ENCODE measurements around the gene NET1. TPM values are rescaled to one million over a fixed set of nuclear protein-coding genes. Genes with fewer than 3 reads are reported as not detected.
A peak's percentile ranks its signal among the peaks of the same experiment; 100 is the strongest.

The NET1 gene
- total and polyA plus RNA-seq, 9 donors: 31.0 to 79.2 (median 51.0) TPM

DNA sequence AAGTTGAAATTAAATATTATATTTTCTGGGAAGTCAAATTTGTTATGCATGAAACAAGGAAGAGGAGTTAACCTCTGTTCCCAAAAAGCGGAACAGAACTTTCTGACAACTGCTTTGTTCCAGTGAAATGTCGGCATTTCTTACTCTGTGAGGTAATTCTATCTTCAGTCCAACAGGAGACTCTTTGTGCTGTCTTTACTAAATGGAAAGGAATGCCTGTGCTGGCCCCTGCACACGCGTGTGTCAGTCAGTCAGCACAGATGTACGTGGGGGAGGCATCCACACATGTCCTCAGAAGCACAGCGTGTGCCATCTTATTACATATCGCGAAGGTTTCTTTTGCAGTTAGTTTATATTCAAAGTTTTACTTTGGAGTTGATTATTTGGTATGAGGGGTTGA lies 37.5 kb downstream of the NET1 start:
- WGBS, 3 donors: 3 to 4% (median 3%) methylated on average over 8 of the region's 8 CpGs
- peak overlapping the region in 1 of 2 donors; percentile 38 for H3K27ac ChIP-seq
- H3K4me1 ChIP-seq (ENCODE audit: insufficient read depth): no peaks in the 10 kb centered on the region
- TF ChIP-seq EP300 (IDR thresholded peaks at IDR 0.05): no peak
- TF ChIP-seq, protein P1, sequence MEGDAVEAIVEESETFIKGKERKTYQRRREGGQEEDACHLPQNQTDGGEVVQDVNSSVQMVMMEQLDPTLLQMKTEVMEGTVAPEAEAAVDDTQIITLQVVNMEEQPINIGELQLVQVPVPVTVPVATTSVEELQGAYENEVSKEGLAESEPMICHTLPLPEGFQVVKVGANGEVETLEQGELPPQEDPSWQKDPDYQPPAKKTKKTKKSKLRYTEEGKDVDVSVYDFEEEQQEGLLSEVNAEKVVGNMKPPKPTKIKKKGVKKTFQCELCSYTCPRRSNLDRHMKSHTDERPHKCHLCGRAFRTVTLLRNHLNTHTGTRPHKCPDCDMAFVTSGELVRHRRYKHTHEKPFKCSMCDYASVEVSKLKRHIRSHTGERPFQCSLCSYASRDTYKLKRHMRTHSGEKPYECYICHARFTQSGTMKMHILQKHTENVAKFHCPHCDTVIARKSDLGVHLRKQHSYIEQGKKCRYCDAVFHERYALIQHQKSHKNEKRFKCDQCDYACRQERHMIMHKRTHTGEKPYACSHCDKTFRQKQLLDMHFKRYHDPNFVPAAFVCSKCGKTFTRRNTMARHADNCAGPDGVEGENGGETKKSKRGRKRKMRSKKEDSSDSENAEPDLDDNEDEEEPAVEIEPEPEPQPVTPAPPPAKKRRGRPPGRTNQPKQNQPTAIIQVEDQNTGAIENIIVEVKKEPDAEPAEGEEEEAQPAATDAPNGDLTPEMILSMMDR (IDR thresholded peaks at IDR 0.05): no peak
- TF ChIP-seq POLR2A (IDR thresholded peaks at IDR 0.05): no peak
- H3K4me3 ChIP-seq: peak overlapping the region; percentile 19
- H3K36me3 ChIP-seq: no peaks in the 10 kb centered on the region
- no peaks in the 10 kb centered on the region for H3K9me3 ChIP-seq
- intact Hi-C loops (cut with DNase I): loop anchor here in 3 of 4 donors (5.0 to 10.0 kb wide), 3 partner anchors 95 to 425 kb away; no protein-coding TSS in a partner anchor
- H3K27me3 ChIP-seq: no peaks in the 10 kb centered on the region
- DNase-seq: peak in 2 of 5 donors; percentile 39 to 50

DNA sequence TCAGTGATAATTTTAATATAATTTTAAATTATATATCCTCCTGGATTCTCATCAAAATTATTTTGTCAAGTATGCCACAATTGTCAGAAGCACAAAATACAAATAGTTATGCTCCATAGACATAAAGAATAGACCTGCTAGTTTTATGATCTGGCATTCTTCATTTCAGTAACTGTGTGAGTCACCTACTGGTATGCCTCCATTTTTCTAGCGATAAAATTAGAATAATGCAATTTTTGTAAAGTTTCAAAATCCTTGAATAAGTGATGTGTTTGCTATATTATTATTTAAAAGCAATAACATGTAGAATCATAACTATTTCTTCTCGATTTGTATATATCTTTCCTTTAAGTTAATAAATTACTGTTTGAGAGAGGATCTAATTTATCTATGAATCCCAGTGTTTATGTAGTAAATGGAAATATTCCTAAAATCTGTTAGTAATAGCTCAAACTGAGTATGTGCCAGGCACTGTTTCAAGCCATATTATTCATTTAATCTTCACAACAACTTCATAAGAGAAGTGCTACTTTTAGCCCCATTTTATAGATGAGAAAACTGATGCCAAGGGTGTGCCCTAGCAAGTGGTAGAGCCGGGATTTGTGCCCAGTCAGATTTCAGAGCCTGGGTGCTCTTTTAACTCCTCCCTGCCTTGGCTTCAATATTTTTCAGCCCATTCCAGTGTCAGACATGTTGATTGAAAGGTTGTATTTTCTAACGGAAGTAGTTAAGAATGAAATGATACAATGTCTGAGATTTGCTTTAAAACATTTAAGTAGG lies 38.4 kb downstream of the NET1 start:
- Histone ChIP-seq H3K4me3 (no peak overlapping the region), H3K4me1 (ENCODE audit: insufficient read depth) (no peaks in the 10 kb centered on the region), H3K27ac (no peak overlapping the region), H3K36me3 (no peaks in the 10 kb centered on the region), H3K27me3 (no peaks in the 10 kb centered on the region), H3K9me3 (no peaks in the 10 kb centered on the region)
- 67 to 78% (median 71%) methylated on average over 4 of the region's 4 CpGs for WGBS, 3 donors
- intact Hi-C loops (cut with DNase I): loop anchor here in 1 of 4 donors (10.0 kb wide), 1 partner anchor 94 kb away; no protein-coding TSS in a partner anchor
- no peak for DNase-seq
- TF ChIP-seq, protein P1 (IDR thresholded peaks at IDR 0.05): no peak
- no peak for TF ChIP-seq EP300 (IDR thresholded peaks at IDR 0.05)
- TF ChIP-seq POLR2A (IDR thresholded peaks at IDR 0.05): no peak

DNA sequence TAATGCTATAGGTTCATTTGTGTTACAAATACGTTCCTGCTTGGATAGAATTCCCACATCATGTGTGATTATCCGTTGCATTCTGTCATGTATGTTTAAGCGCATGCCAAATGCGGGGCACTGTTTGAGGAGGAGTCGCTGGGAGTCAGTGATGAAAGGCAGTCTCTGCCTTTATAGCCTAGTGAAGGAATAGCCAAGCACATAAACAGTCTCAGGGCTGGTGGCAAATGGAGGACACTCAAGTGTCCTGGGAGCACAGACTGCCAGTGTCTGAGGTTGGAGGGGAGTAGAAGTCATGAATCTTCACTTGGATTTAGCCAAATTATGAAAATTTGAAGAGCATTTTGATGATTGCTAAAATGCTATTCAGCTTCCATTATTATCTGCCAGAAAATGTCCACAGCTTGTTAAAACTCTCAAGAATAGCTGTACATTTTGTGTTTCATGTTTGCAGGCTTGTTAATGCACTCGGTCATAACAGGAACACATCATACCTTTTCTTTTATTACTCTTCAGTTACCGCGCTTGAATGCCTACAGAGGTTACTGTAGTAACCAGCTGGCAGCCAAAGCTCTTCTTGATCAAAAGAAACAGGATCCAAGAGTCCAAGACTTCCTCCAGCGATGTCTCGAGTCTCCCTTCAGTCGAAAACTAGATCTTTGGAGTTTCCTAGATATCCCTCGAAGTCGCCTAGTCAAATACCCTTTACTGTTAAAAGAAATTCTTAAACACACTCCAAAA lies 41.6 kb downstream of the NET1 start:
- no peaks in the 10 kb centered on the region for H3K9me3 ChIP-seq
- TF ChIP-seq, protein P1 (IDR thresholded peaks at IDR 0.05): no peak
- TF ChIP-seq POLR2A (IDR thresholded peaks at IDR 0.05): no peak
- TF ChIP-seq EP300 (IDR thresholded peaks at IDR 0.05): no peak
- no peaks in the 10 kb centered on the region for H3K4me1 ChIP-seq (ENCODE audit: insufficient read depth)
- intact Hi-C loops (cut with DNase I): loop anchor here in 1 of 4 donors (10.0 kb wide), 1 partner anchor 91 kb away; no protein-coding TSS in a partner anchor
- 85 to 92% (median 87%) methylated on average over 13 of the region's 13 CpGs for WGBS, 3 donors
- no peaks in the 10 kb centered on the region for H3K27me3 ChIP-seq
- H3K4me3 ChIP-seq: no peak overlapping the region
- H3K27ac ChIP-seq: no peak overlapping the region
- no peaks in the 10 kb centered on the region for H3K36me3 ChIP-seq
- no peak for DNase-seq

DNA sequence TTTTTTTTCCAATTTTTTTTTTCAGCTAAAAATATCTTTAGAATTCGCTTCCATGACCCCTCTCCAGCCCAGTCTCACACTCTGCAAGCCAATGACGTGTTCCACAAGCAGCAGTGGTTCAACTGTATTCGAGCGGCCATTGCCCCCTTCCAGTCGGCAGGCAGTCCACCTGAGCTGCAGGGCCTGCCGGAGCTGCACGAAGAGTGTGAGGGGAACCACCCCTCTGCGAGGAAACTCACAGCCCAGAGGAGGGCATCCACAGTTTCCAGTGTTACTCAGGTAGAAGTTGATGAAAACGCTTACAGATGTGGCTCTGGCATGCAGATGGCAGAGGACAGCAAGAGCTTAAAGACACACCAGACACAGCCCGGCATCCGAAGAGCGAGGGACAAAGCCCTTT lies 44.2 kb downstream of the NET1 start:
- H3K9me3 ChIP-seq: no peaks in the 10 kb centered on the region
- WGBS, 3 donors: 88 to 92% (median 89%) methylated on average over 12 of the region's 12 CpGs
- H3K27ac ChIP-seq: no peak overlapping the region
- TF ChIP-seq POLR2A (IDR thresholded peaks at IDR 0.05) (no peak), EP300 (IDR thresholded peaks at IDR 0.05) (no peak)
- TF ChIP-seq, protein P1 (IDR thresholded peaks at IDR 0.05): no peak
- H3K4me1 ChIP-seq (ENCODE audit: insufficient read depth): no peaks in the 10 kb centered on the region
- intact Hi-C loops (cut with DNase I): loop anchor here in 1 of 4 donors (10.0 kb wide), 1 partner anchor 88 kb away; no protein-coding TSS in a partner anchor
- no peaks in the 10 kb centered on the region for H3K36me3 ChIP-seq
- no peaks in the 10 kb centered on the region for H3K27me3 ChIP-seq
- no peak for DNase-seq
- H3K4me3 ChIP-seq: no peak overlapping the region
